Activated CD8-positive, alpha-beta memory T cell treated with anti-CD3 and anti-CD28 coated beads, Interleukin-2, amount 50 U/mL, for 24 hours (primary cell): Measurements from ENCODE around the gene GFRA1.

ENCODE experiments used
- DNase-seq: peaks from one replicate; pipeline ENCODE4 v3.0.0-alpha.2; 2020; ENCODE audit errors: extremely low read depth

GFRA1 gene

GRCh38 chr10:116159197-116159596 lies 113.8 kb downstream of the GFRA1 start:
- no peak for DNase-seq

GRCh38 chr10:116158036-116158435 lies 115.0 kb downstream of the GFRA1 start:
- no peak for DNase-seq

DNA sequence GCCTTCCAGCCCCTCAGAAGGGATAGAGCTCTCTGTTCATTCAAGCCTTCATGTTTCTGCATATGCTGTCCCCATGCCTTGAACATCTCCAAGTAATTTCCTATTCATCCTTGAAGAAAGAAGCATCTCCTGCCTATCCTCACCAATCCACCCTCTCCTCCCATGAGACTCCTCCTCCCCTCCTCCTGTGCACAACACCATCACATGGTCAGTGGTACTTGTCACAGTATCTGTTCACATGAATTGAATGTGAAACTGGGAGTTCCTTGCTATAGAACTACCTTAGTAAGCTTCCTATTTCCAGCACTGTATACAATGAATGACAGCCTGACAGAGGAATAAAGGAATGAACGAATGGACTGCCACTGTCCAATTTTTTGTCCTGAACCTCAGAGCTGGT lies 115.5 kb downstream of the GFRA1 start:
- no peak for DNase-seq

DNA sequence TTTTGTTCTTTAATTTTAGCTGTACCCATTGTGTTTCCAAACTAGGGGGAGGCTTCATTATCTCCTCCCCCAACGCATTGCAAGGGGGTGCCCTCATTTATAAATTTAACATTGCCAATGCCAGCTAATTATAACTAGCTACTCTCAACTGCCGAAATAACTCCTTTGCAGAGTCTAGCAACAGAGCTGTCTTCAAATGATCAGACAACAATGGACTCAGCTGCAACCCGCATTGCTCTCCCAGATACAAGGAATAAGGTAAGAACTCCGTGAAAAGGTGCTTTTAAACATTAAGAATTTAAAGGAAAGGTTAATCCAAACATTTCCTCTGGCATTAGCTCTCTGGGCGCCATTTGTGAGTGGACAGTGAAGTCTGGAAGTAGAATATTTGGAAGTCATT lies 116.2 kb downstream of the GFRA1 start:
- no peak for DNase-seq

- no peak for DNase-seq
These were observed 117.8 kb downstream of the GFRA1 start for GRCh38 chr10:116155191-116155590.

GRCh38 chr10:116154651-116155050 lies 118.4 kb downstream of the GFRA1 start:
- DNase-seq = no peak

DNA sequence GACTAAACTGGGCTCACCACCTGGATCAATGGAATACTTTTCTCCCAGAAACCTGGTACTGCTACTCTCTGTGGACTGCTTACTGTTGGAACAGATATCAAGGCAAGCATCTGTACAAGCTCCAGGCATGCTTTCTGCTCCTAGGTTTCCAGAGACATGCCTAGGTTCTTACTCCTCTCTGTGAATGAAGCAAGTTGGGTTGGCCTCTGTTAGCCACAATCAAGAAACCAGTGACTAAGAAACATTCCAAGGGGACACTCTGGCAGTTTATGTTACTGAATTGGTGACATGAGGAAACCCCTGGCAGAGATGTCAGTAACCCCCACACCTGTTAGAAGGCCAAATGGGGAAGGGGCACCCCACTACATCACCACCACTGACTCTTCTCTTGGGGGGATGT lies 121.9 kb downstream of the GFRA1 start:
- no peak for DNase-seq

DNA sequence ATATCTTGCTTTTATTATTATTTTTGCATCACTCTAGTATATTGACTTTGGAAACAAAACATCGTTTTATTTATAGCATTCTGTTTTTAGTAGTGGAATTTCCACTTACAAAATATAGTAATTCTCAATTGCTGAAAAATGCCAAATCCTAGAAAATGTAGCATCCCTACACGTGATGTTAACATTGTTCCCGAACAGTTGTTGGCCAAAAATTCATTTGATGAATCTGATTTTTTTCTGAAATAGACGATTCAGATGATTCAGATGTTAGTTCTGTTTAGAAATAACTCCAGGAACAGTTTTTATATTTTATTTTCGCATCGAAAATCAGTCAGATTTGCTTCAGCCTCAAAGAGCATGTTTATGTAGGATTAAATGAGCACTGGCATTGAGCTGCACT lies 122.4 kb downstream of the GFRA1 start:
- no peak for DNase-seq

DNA sequence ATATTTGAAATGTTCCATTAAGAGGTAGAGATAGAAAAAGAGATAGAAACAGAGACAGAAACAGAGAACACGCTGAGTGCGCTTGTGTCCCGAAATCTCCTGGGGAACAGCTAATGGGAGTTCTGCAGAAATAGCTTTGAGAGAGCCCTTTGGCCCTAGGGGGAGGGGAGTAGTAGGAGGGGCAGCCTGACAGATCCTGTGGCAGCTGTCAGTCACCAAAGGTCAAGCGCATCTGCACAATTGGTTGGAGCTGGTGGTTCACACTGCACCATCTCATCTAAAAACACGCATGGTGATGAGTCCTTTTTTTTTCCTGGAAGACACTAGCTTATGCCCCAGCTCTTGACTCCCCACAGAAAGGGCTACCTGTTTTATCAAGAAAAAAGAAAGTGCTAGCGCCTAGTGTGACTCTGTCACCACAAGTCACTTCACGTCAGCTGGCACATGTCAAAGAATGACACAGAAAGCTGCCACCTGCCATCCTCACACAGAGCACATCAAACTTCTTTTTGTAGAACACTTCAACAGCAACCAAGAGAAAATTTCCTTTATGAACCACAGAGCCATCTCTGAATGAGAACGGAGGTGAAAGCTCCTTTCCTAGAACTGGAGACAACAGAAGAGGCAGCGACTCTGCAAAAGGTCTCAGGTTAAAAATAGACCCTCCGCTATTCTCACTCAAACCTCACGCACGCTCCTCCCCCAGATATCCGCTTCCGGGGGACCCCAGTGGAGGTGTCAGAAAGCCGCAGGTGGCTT lies 125.7 kb downstream of the GFRA1 start:
- DNase-seq = no peak

DNA sequence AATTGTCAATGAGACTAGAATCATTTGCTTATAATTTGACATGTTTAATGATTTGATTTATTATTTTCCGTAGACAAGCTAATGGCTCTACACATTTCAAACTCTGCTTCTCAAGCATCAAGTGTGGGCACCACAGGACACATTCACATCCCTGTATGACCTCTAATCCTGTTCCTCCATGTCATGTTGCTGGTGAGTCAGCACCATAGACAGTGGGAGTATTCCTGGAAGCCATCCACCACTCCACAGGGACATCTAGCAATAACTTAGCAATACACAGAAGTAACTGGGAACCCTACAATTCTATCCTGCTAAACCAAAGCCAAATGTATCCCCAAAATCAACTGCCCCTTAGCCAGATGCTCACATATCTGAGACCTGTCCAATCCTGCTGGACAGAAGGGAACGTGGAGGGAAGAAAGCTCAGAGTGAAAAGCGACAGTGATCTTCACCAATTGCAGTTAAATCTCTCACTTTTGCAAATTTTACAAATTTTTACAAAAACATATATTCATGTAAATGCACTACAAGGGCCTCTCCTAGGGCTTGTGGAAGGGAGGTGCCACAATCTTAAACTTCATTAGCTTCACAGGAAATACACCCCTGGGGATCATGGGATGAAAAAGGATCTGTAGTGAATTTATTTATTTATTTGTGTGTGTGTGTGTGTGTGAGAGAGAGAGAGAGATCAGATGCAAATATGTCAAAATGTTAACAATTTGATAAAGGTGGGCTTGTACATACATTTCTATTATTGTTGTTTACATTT lies 126.5 kb downstream of the GFRA1 start:
- DNase-seq = no peak

DNA sequence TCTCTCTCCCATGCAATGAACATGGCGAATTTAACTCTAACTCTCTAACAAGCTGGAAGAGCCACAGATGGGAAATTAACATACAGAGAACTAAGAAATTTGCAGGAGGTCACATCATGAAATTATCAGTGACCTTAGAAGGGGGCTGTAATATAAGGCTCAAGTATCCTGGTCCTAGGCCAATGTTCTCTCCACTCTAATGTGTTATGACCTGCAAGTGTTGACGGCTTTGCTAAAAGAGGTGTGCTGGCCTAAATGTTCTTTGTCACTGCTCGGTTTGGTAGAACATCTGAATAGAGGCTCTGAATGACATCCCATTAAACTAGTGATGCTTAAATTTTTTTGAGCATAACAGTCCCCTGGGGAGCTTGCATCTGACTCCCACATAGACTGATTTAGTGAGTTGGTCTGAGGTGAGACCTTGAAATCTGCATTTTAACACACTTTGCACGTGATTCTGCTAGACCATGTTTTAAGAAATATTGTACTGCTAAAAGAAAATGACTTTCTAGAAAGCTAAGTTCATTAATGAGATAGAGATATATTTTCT lies 129.3 kb downstream of the GFRA1 start:
- DNase-seq = no peak

DNA sequence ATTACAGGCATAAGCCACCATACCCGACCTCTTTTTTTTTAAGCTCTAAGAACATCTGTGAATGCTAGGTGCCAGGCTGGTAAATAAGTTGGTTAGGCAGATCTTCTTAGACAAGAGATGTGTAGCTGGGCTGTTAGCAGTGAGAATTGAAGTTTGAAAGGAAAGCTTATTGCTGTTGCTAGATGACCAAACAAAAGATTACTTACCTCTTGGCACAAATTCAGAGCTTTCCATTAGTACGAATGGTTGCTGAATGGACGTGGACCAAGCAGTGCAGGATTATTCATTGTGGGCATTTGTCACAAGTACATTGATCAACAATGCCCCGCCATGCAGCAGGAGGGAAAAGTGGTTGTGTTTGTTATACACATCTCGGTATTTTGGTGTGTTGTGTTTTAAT lies 131.2 kb downstream of the GFRA1 start:
- DNase-seq = no peak

GRCh38 chr10:116141246-116141645 lies 131.8 kb downstream of the GFRA1 start:
- no peak for DNase-seq

- no peak for DNase-seq
These were observed 133.1 kb downstream of the GFRA1 start for GRCh38 chr10:116139886-116140285.

DNA sequence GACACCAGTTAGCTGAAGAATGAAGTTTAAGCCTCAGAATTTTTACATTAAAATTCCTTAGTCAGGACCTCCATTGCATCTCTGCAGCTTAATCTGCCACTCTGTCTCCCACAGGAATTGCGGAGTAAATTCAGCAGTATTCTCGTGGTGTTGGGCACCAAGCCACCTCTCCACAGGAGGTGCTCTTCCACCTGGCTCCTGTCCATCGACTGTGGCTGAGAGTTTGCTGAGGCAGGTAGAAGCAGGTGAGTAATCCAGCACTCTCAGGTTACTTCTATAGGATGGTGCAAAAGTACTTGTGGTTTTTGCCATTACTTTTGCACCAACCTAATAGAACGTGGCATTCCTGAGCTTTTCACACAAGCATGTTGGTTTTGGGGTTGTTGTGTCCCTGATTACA lies 134.1 kb downstream of the GFRA1 start:
- DNase-seq = no peak

- DNase-seq = no peak
These were observed 136.7 kb downstream of the GFRA1 start for GRCh38 chr10:116136261-116136660.

- DNase-seq = no peak
These were observed 138.7 kb downstream of the GFRA1 start for GRCh38 chr10:116134322-116134721.

DNA sequence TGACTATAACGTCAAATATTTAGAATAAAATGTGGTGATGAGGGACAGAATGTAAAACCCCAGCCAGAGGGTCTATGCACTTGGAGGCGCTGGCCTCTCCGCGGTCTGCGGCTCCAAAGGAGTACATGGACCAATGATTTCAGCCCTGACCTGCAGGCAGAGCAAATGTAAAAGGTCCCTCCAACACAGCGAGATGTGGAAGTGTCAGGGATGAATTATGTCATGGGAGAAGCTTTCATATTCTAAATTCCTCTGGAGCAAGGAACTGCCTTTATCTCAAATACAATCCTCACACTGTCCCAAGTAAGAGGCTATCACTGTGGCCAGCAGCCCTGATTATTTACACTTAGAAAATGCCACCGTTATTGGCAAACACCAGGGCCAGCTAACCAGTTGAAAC lies 139.4 kb downstream of the GFRA1 start:
- no peak for DNase-seq

DNA sequence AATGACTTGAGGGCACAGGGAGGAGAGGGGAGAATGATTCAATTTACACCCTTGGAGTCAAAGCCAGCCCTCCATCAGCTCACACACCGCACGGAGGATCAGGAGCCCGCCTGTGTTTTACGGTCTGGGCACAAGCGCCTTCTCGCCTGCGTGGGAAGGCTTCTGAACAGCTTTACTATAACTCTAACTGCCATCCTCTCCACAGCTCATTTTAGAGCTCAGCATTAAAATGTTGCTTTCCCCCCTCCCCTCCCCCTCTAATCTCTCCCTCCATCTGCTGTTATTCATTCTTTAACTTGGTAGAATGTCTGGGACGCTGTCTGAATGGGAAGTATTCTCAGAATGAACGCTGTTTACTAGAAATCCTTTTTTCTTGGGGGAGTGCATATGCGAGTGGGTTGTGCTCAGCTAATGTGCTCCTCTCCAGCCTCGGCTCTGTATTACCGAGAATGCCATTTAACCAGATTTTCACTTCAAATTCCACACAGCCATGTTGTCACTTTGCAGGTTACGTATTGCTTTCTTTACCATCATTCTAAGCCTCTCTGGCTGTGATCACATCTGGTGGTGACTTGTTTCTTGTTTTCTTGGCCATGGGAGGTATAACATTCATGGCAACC lies 140.1 kb downstream of the GFRA1 start:
- no peak for DNase-seq

GRCh38 chr10:116130006-116130405 lies 143.0 kb downstream of the GFRA1 start:
- no peak for DNase-seq

- no peak for DNase-seq
These were observed 145.9 kb downstream of the GFRA1 start for GRCh38 chr10:116126954-116127695.

DNA sequence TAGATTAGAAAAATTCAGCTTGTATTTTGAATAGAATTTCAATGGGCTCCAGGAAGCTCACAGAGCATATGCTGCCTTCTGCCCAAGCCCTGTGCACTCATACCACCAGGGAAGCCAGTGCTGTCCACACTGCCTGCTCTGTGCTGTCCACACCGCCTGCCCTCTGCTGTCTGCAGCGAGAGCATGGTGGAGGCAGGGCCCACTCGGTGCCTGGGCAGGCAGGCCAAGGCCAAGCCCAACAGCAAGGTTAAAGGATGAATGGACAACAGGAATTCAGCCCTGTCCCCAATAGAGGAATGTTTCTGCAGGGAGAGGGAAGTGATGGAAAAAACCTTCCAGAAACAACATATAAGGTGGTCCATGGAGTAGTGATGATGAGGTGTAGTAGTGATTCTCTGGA lies 146.8 kb downstream of the GFRA1 start:
- DNase-seq = no peak
